Hepatocyte (in vitro differentiated cells): ENCODE data around the gene AGBL4. TPM values are rescaled to one million over a fixed set of nuclear protein-coding genes. Genes with fewer than 3 reads are reported as not detected.

Experiments used
- DNase-seq: peaks from one replicate; pipeline ENCODE4 v3.0.0-alpha.2; 2016; ENCODE audit warnings: low spot score
- H2AFZ ChIP-seq: fragments of 200-600 bp; sonication (generic); 2 replicates; pipeline ENCODE4 v1.6.0; 2016; ENCODE audit warnings: antibody characterized with exemption, mild to moderate bottlenecking
- H3K27ac ChIP-seq: fragments of 200-600 bp; sonication (generic); 2 replicates; pipeline ENCODE4 v1.5.1; 2016; ENCODE audit warnings: mild to moderate bottlenecking
- H3K27me3 ChIP-seq: fragments of 200-600 bp; sonication (generic); 2 replicates; pipeline ENCODE4 v1.6.1; 2016
- H3K36me3 ChIP-seq: fragments of 200-600 bp; sonication (generic); replicated peaks from 2 replicates; pipeline ENCODE4 v1.5.1; 2016; ENCODE audit warnings: low read depth; ENCODE audit not compliant: insufficient read depth
- H3K4me1 ChIP-seq: fragments of 200-600 bp; sonication (generic); 2 replicates; pipeline ENCODE4 v1.5.1; 2016; ENCODE audit warnings: mild to moderate bottlenecking, moderate library complexity; ENCODE audit not compliant: insufficient read depth
- H3K4me2 ChIP-seq: fragments of 200-600 bp; sonication (generic); 2 replicates; pipeline ENCODE4 v1.6.0; 2016
- H3K4me3 ChIP-seq: fragments of 200-600 bp; sonication (generic); 2 replicates; pipeline ENCODE4 v1.5.1; 2016; ENCODE audit warnings: mild to moderate bottlenecking
- H3K79me2 ChIP-seq: fragments of 200-600 bp; sonication (generic); 2 replicates; pipeline ENCODE4 v1.6.0; 2017; ENCODE audit warnings: mild to moderate bottlenecking
- H3K9me2 ChIP-seq: fragments of 200-600 bp; sonication (generic); replicated peaks from 2 replicates; pipeline ENCODE4 v1.6.0; 2017; ENCODE audit warnings: mild to moderate bottlenecking; ENCODE audit not compliant: insufficient read depth
- H3K9me3 ChIP-seq: fragments of 200-600 bp; sonication (generic); 2 replicates; pipeline ENCODE4 v1.5.1; 2016; ENCODE audit warnings: low read depth, mild to moderate bottlenecking
- H4K20me1 ChIP-seq: fragments of 200-600 bp; sonication (generic); 2 replicates; pipeline ENCODE4 v1.6.0; 2016; ENCODE audit warnings: mild to moderate bottlenecking; ENCODE audit not compliant: insufficient read depth, poor library complexity, severe bottlenecking
- CTCF ChIP-seq: fragments of 200-600 bp; sonication (generic); IDR thresholded peaks from 2 replicates; pipeline ENCODE4 v1.5.1; 2016; ENCODE audit warnings: antibody characterized with exemption, mild to moderate bottlenecking; ENCODE audit not compliant: poor library complexity
- EZH2 ChIP-seq: fragments of 200-600 bp; sonication (generic); IDR thresholded peaks from 2 replicates; pipeline ENCODE4 v1.6.1; 2016; ENCODE audit warnings: antibody characterized with exemption, mild to moderate bottlenecking, borderline replicate concordance
- EZH2phosphoT487 ChIP-seq: fragments of 200-600 bp; sonication (generic); IDR thresholded peaks from one replicate; pipeline ENCODE4 v1.6.1; 2018; ENCODE audit warnings: antibody characterized with exemption, mild to moderate bottlenecking, low read depth, moderate library complexity; ENCODE audit not compliant: unreplicated experiment, severe bottlenecking
- WGBS: methylation state at CpG from one replicate; pipeline ENCODE4 v1.1.6; 2016; ENCODE audit warnings: low lambda C conversion rate; ENCODE audit errors: missing lambda C conversion rate; 5-methylcytosine and 5-hydroxymethylcytosine counted together
- polyA plus RNA-seq: library from polyadenylated mRNA; unstranded; fragments of >200 nt; fragmentation: Nextera tagmentation; extraction: Ambion mirVana; gene quantifications from 2 replicates; pipeline ENCODE4 v1.2.1, GENCODE V29; 2016
- total RNA-seq: library from RNA; depleted of rRNA; stranded (reverse); fragments of >200 nt; gene quantifications from 2 replicates; pipeline ENCODE4 v1.2.3, GENCODE V29; 2014

AGBL4 gene
- total and polyA plus RNA-seq, 2 experiments from 2014 or later, result 0.50 to 0.73 TPM

GRCh38 chr1:48555271-48555670 is 1468.5 kb downstream of the AGBL4 start:
- H4K20me1 ChIP-seq, result no peaks in the 10 kb centered on the region
- no peaks in the 10 kb centered on the region for H3K4me1 ChIP-seq
- H3K4me2 ChIP-seq, result no peak overlapping the region
- peaks cover 17% of the 10 kb centered on the region for H3K27me3 ChIP-seq
- no peak overlapping the region for H2AFZ ChIP-seq
- DNase-seq, result no peak
- no peak overlapping the region for H3K4me3 ChIP-seq
- no peaks in the 10 kb centered on the region for H3K36me3 ChIP-seq
- H3K27ac ChIP-seq, result no peak overlapping the region
- no peaks in the 10 kb centered on the region for H3K9me3 ChIP-seq
- H3K9me2 ChIP-seq, result no peaks in the 10 kb centered on the region
- TF ChIP-seq EZH2phosphoT487, result no peak
- no peak for TF ChIP-seq EZH2
- TF ChIP-seq CTCF, result no peak
- WGBS, result 90% methylated on average over 2 of the region's 2 CpGs
- H3K79me2 ChIP-seq, result no peaks in the 10 kb centered on the region

- Histone ChIP-seq H3K27me3 (peaks cover 9% of the 10 kb centered on the region), H3K4me1 (no peaks in the 10 kb centered on the region), H2AFZ (no peak overlapping the region), H3K27ac (no peak overlapping the region), H3K9me2 (no peaks in the 10 kb centered on the region), H3K79me2 (no peaks in the 10 kb centered on the region), H4K20me1 (no peaks in the 10 kb centered on the region), H3K9me3 (no peaks in the 10 kb centered on the region), H3K4me3 (no peak overlapping the region), H3K36me3 (no peaks in the 10 kb centered on the region), H3K4me2 (no peak overlapping the region)
- WGBS, result 63% methylated on average over 5 of the region's 5 CpGs
- no peak for DNase-seq
- TF ChIP-seq EZH2phosphoT487, result no peak
- TF ChIP-seq EZH2, result no peak
- TF ChIP-seq CTCF, result no peak
These were observed 1470.7 kb downstream of the AGBL4 start for GRCh38 chr1:48552903-48553606.

GRCh38 chr1:48552420-48552819 is 1471.3 kb downstream of the AGBL4 start:
- no peaks in the 10 kb centered on the region for H3K36me3 ChIP-seq
- no peaks in the 10 kb centered on the region for H3K4me1 ChIP-seq
- no peak overlapping the region for H3K4me2 ChIP-seq
- H3K4me3 ChIP-seq, result no peak overlapping the region
- H4K20me1 ChIP-seq, result no peaks in the 10 kb centered on the region
- no peak overlapping the region for H3K27ac ChIP-seq
- no peaks in the 10 kb centered on the region for H3K9me3 ChIP-seq
- H2AFZ ChIP-seq, result no peak overlapping the region
- TF ChIP-seq CTCF (peak; percentile 28), EZH2 (no peak)
- DNase-seq, result peak; percentile 19
- 26% methylated on average over 1 of the region's 1 CpG for WGBS
- peaks cover 9% of the 10 kb centered on the region for H3K27me3 ChIP-seq
- no peaks in the 10 kb centered on the region for H3K9me2 ChIP-seq
- H3K79me2 ChIP-seq, result no peaks in the 10 kb centered on the region
